A549 (cell line): ENCODE measurements around the gene RUNX2. TPM values are rescaled to one million over a fixed set of nuclear protein-coding genes. Genes with fewer than 3 reads are reported as not detected.

Source experiments
- ATAC-seq, 2 experiments: fragments of 200-7000 bp in 1 of 2; fragments of >200 bp in 1 of 2; cut with Nextera tagmentation in 1 of 2; cut with Tn5 transposase in 1 of 2; 3 replicates each; pipeline versions ENCODE4 v1.8.0 to v1.9.1; 2018 to 2020; ENCODE audit warnings: mild to moderate bottlenecking in 1 of 2, moderate library complexity in 1 of 2
- CTCF ChIA-PET: fragments of 300-600 bp; sonication (Branson Sonifier 250); formaldehyde crosslinking; extraction: SDS; loops from one replicate; lab custom pipeline; 2021; ENCODE audit warnings: antibody characterized with exemption, inconsistent platforms; lab: Yijun Ruan, JAX
- POLR2A ChIA-PET: fragments of 350-600 bp; formaldehyde crosslinking; extraction: SDS; loops from one replicate; lab custom pipeline; 2021; ENCODE audit warnings: antibody characterized with exemption, inconsistent platforms; lab: Yijun Ruan, JAX
- DNase-seq, 2 experiments: peaks; one replicate each; pipeline versions ENCODE4 v3.0.0 to v3.0.0-alpha.2; 2011 to 2016; ENCODE audit warnings: low read depth in 1 of 2, low spot score in 1 of 2
- FAIRE-seq: peaks from 2 replicates; lab custom pipeline; 2011; peaks lifted over from hg19 to GRCh38; lab: Jason Lieb, UNC
- H3K27ac ChIP-seq, 2 experiments: fragments of >200 bp; sonication (Bioruptor Twin); formaldehyde crosslinking; 3 replicates each; pipeline ENCODE4 v1.5.1; 2016 to 2017
- H3K4me1 ChIP-seq: fragments of >200 bp; sonication (Bioruptor Twin); formaldehyde crosslinking; 3 replicates; pipeline ENCODE4 v1.6.1; 2016
- H3K4me2 ChIP-seq: fragments of >200 bp; sonication (Bioruptor Twin); formaldehyde crosslinking; 3 replicates; pipeline ENCODE4 v1.6.1; 2016
- H3K4me3 ChIP-seq: fragments of >200 bp; sonication (Bioruptor Twin); formaldehyde crosslinking; 3 replicates; pipeline ENCODE4 v1.5.1; 2016
- H3K9me3 ChIP-seq: fragments of >200 bp; sonication (Bioruptor Twin); formaldehyde crosslinking; 3 replicates; pipeline ENCODE4 v1.6.1; 2016
- CBX8 ChIP-seq: fragments of 200-600 bp; sonication (generic); IDR thresholded peaks from 2 replicates; pipeline ENCODE4 v1.6.1; 2016
- CEBPB ChIP-seq, 2 experiments: fragments of >200 bp in 1 of 2; sonication (Bioruptor Twin) in 1 of 2; formaldehyde crosslinking in 1 of 2; IDR thresholded peaks; 2 replicates each; pipeline ENCODE4 v1.6.1; 2012 to 2016
- EP300 ChIP-seq, 2 experiments: fragments of >200 bp; sonication (Bioruptor Twin); formaldehyde crosslinking; IDR thresholded peaks; 2 replicates in 1 of 2; 3 replicates in 1 of 2; pipeline ENCODE4 v1.6.1; 2016 to 2017
- HOXB13 ChIP-seq: fragments of 250-450 bp; sonication (Bioruptor Pico); IDR thresholded peaks from 2 replicates; pipeline ENCODE4 v1.5.0; 2020; ENCODE audit warnings: low read depth, mild to moderate bottlenecking, moderate library complexity
- JUN ChIP-seq, 2 experiments: fragments of >200 bp; sonication (Bioruptor Twin); formaldehyde crosslinking; IDR thresholded peaks; 2 replicates in 1 of 2; 3 replicates in 1 of 2; pipeline ENCODE4 v1.6.1; 2016 to 2017
- JUNB ChIP-seq: fragments of >200 bp; sonication (Bioruptor Twin); formaldehyde crosslinking; IDR thresholded peaks from 2 replicates; pipeline ENCODE4 v1.6.1; 2016
- KDM5A ChIP-seq: fragments of 200-600 bp; sonication (generic); IDR thresholded peaks from 2 replicates; pipeline ENCODE4 v1.6.1; 2016; ENCODE audit warnings: antibody characterized with exemption, mild to moderate bottlenecking
- MAFK ChIP-seq: fragments of 450-650 bp; IDR thresholded peaks from 2 replicates; pipeline ENCODE4 v1.6.1; 2014; ENCODE audit not compliant: partially characterized antibody
- MAZ ChIP-seq: fragments of 150-350 bp; IDR thresholded peaks from 2 replicates; pipeline ENCODE4 v1.6.1; 2014; ENCODE audit warnings: antibody characterized with exemption, low read depth, low read length, borderline replicate concordance
- MYC ChIP-seq: IDR thresholded peaks from 2 replicates; pipeline ENCODE4 v1.6.1; 2012; ENCODE audit warnings: mild to moderate bottlenecking, inconsistent platforms, low read length, improper control_type of control experiment, borderline replicate concordance
- NFE2L2 ChIP-seq: fragments of 150-350 bp; conservative IDR thresholded peaks from 2 replicates; pipeline ENCODE4 v1.6.1; 2014; ENCODE audit warnings: low read length
- NR3C1 ChIP-seq: fragments of >200 bp; sonication (Bioruptor Twin); formaldehyde crosslinking; IDR thresholded peaks from 3 replicates; pipeline ENCODE4 v1.6.1; 2017
- PHF8 ChIP-seq: fragments of 200-600 bp; sonication (generic); IDR thresholded peaks from 2 replicates; pipeline ENCODE4 v1.6.1; 2016; ENCODE audit warnings: low read depth, mild to moderate bottlenecking, antibody characterized with exemption, moderate library complexity, borderline replicate concordance
- POLR2A ChIP-seq: IDR thresholded peaks from 2 replicates; pipeline ENCODE4 v1.6.1; 2012; ENCODE audit warnings: mild to moderate bottlenecking, low read length
- RNF2 ChIP-seq: fragments of 200-600 bp; sonication (generic); IDR thresholded peaks from 2 replicates; pipeline ENCODE4 v1.6.1; 2016; ENCODE audit warnings: low read depth, mild to moderate bottlenecking, antibody characterized with exemption, moderate library complexity, borderline replicate concordance
- TFCP2L1 ChIP-seq: fragments of 250-450 bp; sonication (Bioruptor Pico); IDR thresholded peaks from 2 replicates; pipeline ENCODE4 v1.5.0; 2021; ENCODE audit warnings: mild to moderate bottlenecking
- ZFP36 ChIP-seq: fragments of 450-650 bp; IDR thresholded peaks from 2 replicates; pipeline ENCODE4 v1.6.1; 2014; ENCODE audit warnings: borderline replicate concordance; ENCODE audit not compliant: partially characterized antibody
- WGBS: methylation state at CpG from one replicate; pipeline ENCODE4 v1.1.6; 2017; ENCODE audit errors: missing lambda C conversion rate; 5-methylcytosine and 5-hydroxymethylcytosine counted together
- polyA plus RNA-seq, 4 experiments: library from polyadenylated mRNA; depleted of rRNA in 3 of 4; stranded (reverse); fragments of >200 nt; fragmentation: RNase III in 1 of 4; extraction: RNeasy Plus Mini Kit Qiagen cat#74134 plus additional on column Dnase treatment in 1 of 4; gene quantifications; 2 replicates in 3 of 4; 3 replicates in 1 of 4; pipeline ENCODE4 v1.2.3, GENCODE V29; 2011 to 2017
- TF ChIP-seq, protein P1 (sequence below): fragments of 250-450 bp; sonication (Bioruptor Pico); IDR thresholded peaks from 2 replicates; pipeline ENCODE4 v1.5.0; 2021; ENCODE audit warnings: mild to moderate bottlenecking, moderate library complexity, borderline replicate concordance
- TF ChIP-seq, protein P2 (sequence below): fragments of >200 bp; sonication (Bioruptor Twin); formaldehyde crosslinking; IDR thresholded peaks from 3 replicates; pipeline ENCODE4 v1.6.1; 2016
- TF ChIP-seq, protein P3 (sequence below): fragments of >200 bp; sonication (Bioruptor Twin); formaldehyde crosslinking; IDR thresholded peaks from 2 replicates; pipeline ENCODE4 v1.6.1; 2016
- TF ChIP-seq, protein P4 (sequence below): IDR thresholded peaks from 2 replicates; pipeline ENCODE4 v1.6.1; 2012
- TF ChIP-seq, protein P5 (sequence below): IDR thresholded peaks from 2 replicates; pipeline ENCODE4 v1.6.1; 2012

RUNX2 gene
- polyA plus RNA-seq, 2 of the 4 experiments (the other 2 are of a cell fraction): 0.13 to 0.83 TPM

DNA sequence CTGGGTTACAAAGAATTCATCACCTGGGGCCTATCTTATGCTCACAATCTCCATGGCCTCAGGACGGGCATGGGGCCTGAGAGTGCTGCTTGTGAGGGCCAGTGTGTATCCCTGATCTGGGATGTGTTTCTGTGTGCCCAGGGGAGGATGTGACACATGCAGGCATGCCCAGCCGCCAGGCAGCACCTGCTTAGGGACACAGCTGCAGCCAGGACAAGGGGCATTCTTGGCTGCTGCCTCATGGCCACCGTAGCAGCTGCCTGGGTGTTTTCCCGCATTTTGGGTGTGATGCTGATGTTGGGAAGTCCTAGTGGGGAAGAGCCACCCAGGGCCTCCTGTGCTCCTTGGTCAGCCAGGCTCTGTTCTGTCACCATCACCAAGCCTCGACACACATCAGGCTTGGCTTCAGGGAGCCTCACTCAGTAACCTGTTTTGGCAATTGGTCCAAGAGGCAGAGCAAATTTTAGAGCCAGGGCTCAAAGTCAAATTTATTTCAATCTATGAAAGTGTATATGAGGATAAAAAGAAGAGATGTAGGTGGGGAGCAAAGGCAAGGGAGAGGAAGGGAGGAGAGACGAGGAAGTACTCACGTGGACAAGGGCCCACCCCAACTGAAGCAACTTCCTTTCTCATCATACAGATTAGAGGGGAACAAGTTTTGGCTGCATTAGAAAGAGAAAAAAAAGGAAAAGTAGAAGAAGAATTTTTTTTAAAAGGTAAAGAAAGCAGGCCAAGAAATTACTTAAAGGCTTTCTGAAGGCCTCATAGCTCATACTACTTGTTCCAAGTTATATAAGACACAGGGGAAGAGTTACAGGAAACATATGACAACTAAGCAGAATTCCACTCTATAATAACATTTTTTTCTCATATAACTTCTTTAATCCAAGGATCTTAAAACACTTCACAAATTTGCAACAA is 319.5 kb downstream of the RUNX2 start (continued):
- TF ChIP-seq, protein P1, sequence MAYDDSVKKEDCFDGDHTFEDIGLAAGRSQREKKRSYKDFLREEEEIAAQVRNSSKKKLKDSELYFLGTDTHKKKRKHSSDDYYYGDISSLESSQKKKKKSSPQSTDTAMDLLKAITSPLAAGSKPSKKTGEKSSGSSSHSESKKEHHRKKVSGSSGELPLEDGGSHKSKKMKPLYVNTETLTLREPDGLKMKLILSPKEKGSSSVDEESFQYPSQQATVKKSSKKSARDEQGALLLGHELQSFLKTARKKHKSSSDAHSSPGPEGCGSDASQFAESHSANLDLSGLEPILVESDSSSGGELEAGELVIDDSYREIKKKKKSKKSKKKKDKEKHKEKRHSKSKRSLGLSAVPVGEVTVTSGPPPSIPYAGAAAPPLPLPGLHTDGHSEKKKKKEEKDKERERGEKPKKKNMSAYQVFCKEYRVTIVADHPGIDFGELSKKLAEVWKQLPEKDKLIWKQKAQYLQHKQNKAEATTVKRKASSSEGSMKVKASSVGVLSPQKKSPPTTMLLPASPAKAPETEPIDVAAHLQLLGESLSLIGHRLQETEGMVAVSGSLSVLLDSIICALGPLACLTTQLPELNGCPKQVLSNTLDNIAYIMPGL: no peak
- TF ChIP-seq, protein P2, sequence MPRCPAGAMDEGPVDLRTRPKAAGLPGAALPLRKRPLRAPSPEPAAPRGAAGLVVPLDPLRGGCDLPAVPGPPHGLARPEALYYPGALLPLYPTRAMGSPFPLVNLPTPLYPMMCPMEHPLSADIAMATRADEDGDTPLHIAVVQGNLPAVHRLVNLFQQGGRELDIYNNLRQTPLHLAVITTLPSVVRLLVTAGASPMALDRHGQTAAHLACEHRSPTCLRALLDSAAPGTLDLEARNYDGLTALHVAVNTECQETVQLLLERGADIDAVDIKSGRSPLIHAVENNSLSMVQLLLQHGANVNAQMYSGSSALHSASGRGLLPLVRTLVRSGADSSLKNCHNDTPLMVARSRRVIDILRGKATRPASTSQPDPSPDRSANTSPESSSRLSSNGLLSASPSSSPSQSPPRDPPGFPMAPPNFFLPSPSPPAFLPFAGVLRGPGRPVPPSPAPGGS: no peak
- TF ChIP-seq, protein P3, sequence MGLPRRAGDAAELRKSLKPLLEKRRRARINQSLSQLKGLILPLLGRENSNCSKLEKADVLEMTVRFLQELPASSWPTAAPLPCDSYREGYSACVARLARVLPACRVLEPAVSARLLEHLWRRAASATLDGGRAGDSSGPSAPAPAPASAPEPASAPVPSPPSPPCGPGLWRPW: no peak
- TF ChIP-seq, all 56 proteins: peak for 0

DNA sequence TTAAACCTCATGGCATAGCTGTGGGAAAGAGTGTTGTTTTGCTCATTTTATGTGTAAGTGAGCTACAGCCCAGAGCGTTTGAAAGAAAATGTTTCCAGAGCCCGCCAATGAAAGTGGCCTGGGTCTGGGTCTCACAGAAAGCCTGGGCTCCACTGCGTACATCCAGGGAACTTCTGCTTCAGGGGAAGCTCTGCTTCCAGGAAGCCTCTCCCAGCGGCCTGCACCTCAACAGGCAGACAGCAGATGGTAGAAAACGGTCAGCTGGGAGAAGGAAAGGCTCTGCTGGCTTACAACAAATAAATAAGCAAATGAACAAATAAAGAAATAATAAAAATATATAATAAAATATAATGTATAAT is 320.1 kb downstream of the RUNX2 start:
- no peak overlapping the region for H3K4me3 ChIP-seq
- ATAC-seq (no peak), DNase-seq (no peak), FAIRE-seq (no peak)
- peak overlapping the region in 1 of 2 experiments; percentile 64; a peak in 2 of 6 replicates for H3K27ac ChIP-seq
- CTCF ChIA-PET: interaction anchor here (1.9 kb wide), 1 partner anchor 1172 kb away, joined by 5 read pairs; no protein-coding TSS in a partner anchor
- no peaks in the 10 kb centered on the region for H3K9me3 ChIP-seq
- H3K4me2 ChIP-seq: no peak overlapping the region
- TF ChIP-seq NFE2L2 (no peak), TFCP2L1 (CRISPR knock-in tag) (no peak), KDM5A (no peak), MAFK (no peak), HOXB13 (CRISPR knock-in tag) (no peak), JUN (IDR thresholded peaks at IDR 0.05) (no peak), POLR2A (no peak), PHF8 (no peak), CBX8 (no peak), MAZ (no peak)
- TF ChIP-seq, protein P4, sequence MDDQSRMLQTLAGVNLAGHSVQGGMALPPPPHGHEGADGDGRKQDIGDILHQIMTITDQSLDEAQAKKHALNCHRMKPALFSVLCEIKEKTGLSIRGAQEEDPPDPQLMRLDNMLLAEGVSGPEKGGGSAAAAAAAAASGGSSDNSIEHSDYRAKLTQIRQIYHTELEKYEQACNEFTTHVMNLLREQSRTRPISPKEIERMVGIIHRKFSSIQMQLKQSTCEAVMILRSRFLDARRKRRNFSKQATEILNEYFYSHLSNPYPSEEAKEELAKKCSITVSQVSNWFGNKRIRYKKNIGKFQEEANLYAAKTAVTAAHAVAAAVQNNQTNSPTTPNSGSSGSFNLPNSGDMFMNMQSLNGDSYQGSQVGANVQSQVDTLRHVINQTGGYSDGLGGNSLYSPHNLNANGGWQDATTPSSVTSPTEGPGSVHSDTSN: no peak
- POLR2A ChIA-PET: no interaction called here
- WGBS: 76% methylated on average over 5 of the region's 5 CpGs
- peaks cover 19% of the 10 kb centered on the region for H3K4me1 ChIP-seq

DNA sequence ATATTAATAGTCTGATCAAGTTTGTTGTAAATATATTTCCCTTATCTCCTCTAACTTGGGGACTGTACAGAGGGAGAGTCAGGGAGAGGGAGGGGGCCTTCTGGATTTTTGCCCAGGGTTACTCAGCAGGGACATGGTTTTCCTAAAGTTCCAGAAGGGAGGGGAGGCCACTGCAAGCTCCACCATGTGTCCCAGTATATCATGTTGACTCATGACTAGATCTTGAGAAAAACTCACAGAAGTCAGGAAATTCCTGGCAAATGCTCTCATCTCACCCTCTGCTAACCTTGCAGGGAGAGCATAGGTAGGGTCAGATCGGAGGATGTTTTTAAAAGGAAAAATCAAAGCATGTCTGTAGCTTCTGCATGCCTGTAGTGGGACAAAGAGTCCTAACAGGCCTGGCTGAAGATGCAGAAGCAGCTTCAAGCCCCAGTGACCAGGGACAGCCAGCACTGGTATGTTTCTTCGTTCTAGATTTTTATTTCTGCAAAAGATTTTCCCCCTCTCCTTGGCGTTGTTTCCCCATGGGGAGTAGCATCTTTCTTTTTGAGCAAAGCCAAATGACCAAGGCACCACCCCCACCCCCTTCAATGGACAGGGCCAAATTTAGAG is 322.5 kb downstream of the RUNX2 start:
- FAIRE-seq (no peak), DNase-seq (peak; percentile 8 to 60), ATAC-seq (peak; percentile 73 to 89; a peak in 5 of 6 replicates)
- peak overlapping the region; percentile 50 for H3K4me2 ChIP-seq
- no peaks in the 10 kb centered on the region for H3K9me3 ChIP-seq
- TF ChIP-seq, protein P5, sequence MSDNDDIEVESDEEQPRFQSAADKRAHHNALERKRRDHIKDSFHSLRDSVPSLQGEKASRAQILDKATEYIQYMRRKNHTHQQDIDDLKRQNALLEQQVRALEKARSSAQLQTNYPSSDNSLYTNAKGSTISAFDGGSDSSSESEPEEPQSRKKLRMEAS: peak; percentile 45
- TF ChIP-seq NR3C1: no peak
- peak in 1 of 2 experiments; percentile 23; a peak in 1 of 5 replicates for TF ChIP-seq JUN (IDR thresholded peaks at IDR 0.05)
- peak in 1 of 2 experiments; percentile 41; a peak in 1 of 5 replicates for TF ChIP-seq EP300 (IDR thresholded peaks at IDR 0.05)
- TF ChIP-seq KDM5A: no peak
- no peak for TF ChIP-seq RNF2
- TF ChIP-seq CBX8: no peak
- TF ChIP-seq ZFP36: no peak
- peak; percentile 42; the same call in 1 of the 2 replicates for TF ChIP-seq JUNB
- TF ChIP-seq MYC: no peak
- TF ChIP-seq HOXB13 (CRISPR knock-in tag): no peak
- no peak for TF ChIP-seq CEBPB (IDR thresholded peaks at IDR 0.05)
- no peak for TF ChIP-seq POLR2A
- CTCF ChIA-PET: interaction anchor here (0.6 to 1.2 kb wide), 5 partner anchors 9 to 232 kb away, joined by 3 to 4 read pairs (median 3); no protein-coding TSS in a partner anchor
- peaks cover 38% of the 10 kb centered on the region for H3K4me1 ChIP-seq
- POLR2A ChIA-PET: no interaction called here
- H3K27ac ChIP-seq: peak overlapping the region; percentile 63 to 86
- WGBS: 22% methylated on average over 3 of the region's 3 CpGs
- no peak overlapping the region for H3K4me3 ChIP-seq
